Loucy (cell line): ENCODE measurements around the gene CELSR1.

Source experiments
- H2AFZ ChIP-seq: fragments of 200-600 bp; sonication (generic); 2 replicates; pipeline ENCODE4 v1.6.0; 2016; ENCODE audit warnings: antibody characterized with exemption, mild to moderate bottlenecking, low read length, moderate library complexity
- H3F3A ChIP-seq: fragments of 200-600 bp; 2 replicates; pipeline ENCODE4 v1.6.0; 2016; ENCODE audit warnings: antibody characterized with exemption, low read depth, mild to moderate bottlenecking
- H3K27me3 ChIP-seq: fragments of 200-600 bp; sonication (generic); 2 replicates; pipeline ENCODE4 v1.6.1; 2014; ENCODE audit warnings: low read length, mild to moderate bottlenecking; ENCODE audit not compliant: insufficient read depth, poor library complexity, severe bottlenecking
- H3K36me3 ChIP-seq: fragments of 200-600 bp; sonication (generic); 2 replicates; pipeline ENCODE4 v1.6.1; 2016; ENCODE audit warnings: low read length; ENCODE audit not compliant: insufficient read depth
- H3K4me1 ChIP-seq: fragments of 200-600 bp; sonication (generic); 2 replicates; pipeline ENCODE4 v1.5.1; 2014; ENCODE audit warnings: low read length, mild to moderate bottlenecking; ENCODE audit not compliant: insufficient read depth, poor library complexity, severe bottlenecking
- H3K4me2 ChIP-seq: fragments of 200-600 bp; sonication (generic); 2 replicates; pipeline ENCODE4 v1.6.0; 2014; ENCODE audit warnings: antibody characterized with exemption, low read length, low read depth, mild to moderate bottlenecking; ENCODE audit not compliant: poor library complexity, severe bottlenecking
- H3K4me3 ChIP-seq: fragments of 200-600 bp; sonication (generic); 2 replicates; pipeline ENCODE4 v1.5.1; 2014; ENCODE audit warnings: low read length, mild to moderate bottlenecking, mixed read lengths; ENCODE audit not compliant: poor library complexity, severe bottlenecking
- H3K79me2 ChIP-seq: fragments of 200-600 bp; sonication (generic); 2 replicates; pipeline ENCODE4 v1.6.1; 2014; ENCODE audit warnings: low read length; ENCODE audit not compliant: insufficient read depth
- H3K9ac ChIP-seq: fragments of 200-600 bp; sonication (generic); 2 replicates; pipeline ENCODE4 v1.6.0; 2014; ENCODE audit warnings: mild to moderate bottlenecking, low read depth, low read length, moderate library complexity; ENCODE audit not compliant: poor library complexity, severe bottlenecking
- H3K9me2 ChIP-seq: fragments of 200-600 bp; sonication (generic); replicated peaks from 2 replicates; pipeline ENCODE4 v1.6.1; 2016; ENCODE audit warnings: low read depth, low read length, mixed read lengths
- H3K9me3 ChIP-seq: fragments of 200-600 bp; sonication (generic); 2 replicates; pipeline ENCODE4 v1.6.1; 2014; ENCODE audit warnings: mild to moderate bottlenecking, antibody characterized with exemption, low read length, low read depth; ENCODE audit not compliant: insufficient read depth
- H4K20me1 ChIP-seq: fragments of 200-600 bp; sonication (generic); 2 replicates; pipeline ENCODE4 v1.6.0; 2014; ENCODE audit warnings: antibody characterized with exemption, low read length, mild to moderate bottlenecking; ENCODE audit not compliant: insufficient read depth, poor library complexity, severe bottlenecking
- CTCF ChIP-seq: fragments of 200-600 bp; sonication (generic); conservative IDR thresholded peaks from 2 replicates; pipeline ENCODE4 v1.5.1; 2014; ENCODE audit warnings: mild to moderate bottlenecking, antibody characterized with exemption, low read length
- EZH2phosphoT487 ChIP-seq: fragments of 200-600 bp; IDR thresholded peaks from 2 replicates; pipeline ENCODE4 v1.6.1; 2018; ENCODE audit warnings: antibody characterized with exemption, mild to moderate bottlenecking, moderate library complexity, borderline replicate concordance

CELSR1 gene

GRCh38 chr22:46545086-46545792 is 7.8 kb upstream of the CELSR1 start:
- Histone ChIP-seq H3F3A (no peaks in the 10 kb centered on the region), H3K4me1 (peaks cover 3% of the 10 kb centered on the region), H3K4me3 (no peak overlapping the region), H3K9me3 (no peaks in the 10 kb centered on the region), H4K20me1 (no peaks in the 10 kb centered on the region), H3K79me2 (no peaks in the 10 kb centered on the region), H2AFZ (no peak overlapping the region), H3K4me2 (no peak overlapping the region), H3K9ac (no peak overlapping the region), H3K9me2 (no peaks in the 10 kb centered on the region), H3K27me3 (no peaks in the 10 kb centered on the region), H3K36me3 (no peaks in the 10 kb centered on the region)
- no peak for TF ChIP-seq CTCF

GRCh38 chr22:46542011-46542985 is 4.9 kb upstream of the CELSR1 start:
- Histone ChIP-seq H3K9me3 (no peaks in the 10 kb centered on the region), H3K79me2 (no peaks in the 10 kb centered on the region), H3K4me1 (no peaks in the 10 kb centered on the region), H2AFZ (peak overlapping the region; percentile 54; the same call in 1 of the 2 replicates), H4K20me1 (no peaks in the 10 kb centered on the region), H3K9me2 (no peaks in the 10 kb centered on the region), H3F3A (no peaks in the 10 kb centered on the region), H3K9ac (no peak overlapping the region), H3K36me3 (no peaks in the 10 kb centered on the region), H3K4me2 (no peak overlapping the region), H3K27me3 (no peaks in the 10 kb centered on the region), H3K4me3 (no peak overlapping the region)
- peak; percentile 93 for TF ChIP-seq CTCF
- TF ChIP-seq EZH2phosphoT487, result no peak

- Histone ChIP-seq H3K4me1 (no peaks in the 10 kb centered on the region), H4K20me1 (no peaks in the 10 kb centered on the region), H3K9me3 (no peaks in the 10 kb centered on the region), H3K9me2 (no peaks in the 10 kb centered on the region), H2AFZ (peak overlapping the region; percentile 54; the same call in 1 of the 2 replicates), H3F3A (no peaks in the 10 kb centered on the region), H3K9ac (no peak overlapping the region), H3K4me2 (no peak overlapping the region), H3K27me3 (no peaks in the 10 kb centered on the region), H3K36me3 (no peaks in the 10 kb centered on the region), H3K4me3 (no peak overlapping the region), H3K79me2 (no peaks in the 10 kb centered on the region)
- TF ChIP-seq EZH2phosphoT487 (no peak), CTCF (no peak)
These were observed 4.1 kb upstream of the CELSR1 start for GRCh38 chr22:46541536-46541935.
